Measurements from ENCODE around the gene CCZ1B.
"Not testable (repeated sequence)": the region's sequence is repeated elsewhere in the genome, so short reads cannot be mapped to it uniquely, and the experiment has no call there.

The CCZ1B gene

DNA sequence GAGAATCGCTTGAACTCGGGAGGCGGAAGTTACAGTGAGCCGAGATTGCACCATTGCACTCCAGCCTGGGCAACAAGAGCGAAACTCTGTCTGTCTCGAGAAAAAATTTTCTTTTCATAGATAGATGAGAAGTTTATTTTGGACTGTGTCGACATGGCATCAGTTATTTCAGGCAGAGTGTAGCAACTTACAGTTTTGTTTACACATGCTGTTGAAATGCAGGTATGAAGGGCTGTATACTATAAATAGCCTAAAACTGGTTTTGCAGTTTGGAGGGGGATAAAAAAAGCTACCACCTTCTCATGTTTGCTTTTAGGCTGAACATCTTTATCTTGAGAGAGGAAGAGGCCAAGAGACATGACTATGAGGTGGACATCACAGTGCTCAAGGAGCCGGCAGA lies 28.0 kb downstream of the CCZ1B start:
- not testable (repeated sequence) for H3K4me1 ChIP-seq (ENCODE audit: control insufficient read depth, insufficient read depth, low read length); H3K36me3 ChIP-seq (ENCODE audit: control insufficient read depth in 2 of 2, insufficient read depth in 2 of 2, low read length in 2 of 2); H3K9me3 ChIP-seq (ENCODE audit: control insufficient read depth in 2 of 2, low read length in 2 of 2); H3K27ac ChIP-seq (ENCODE audit: low read length); H3K9ac ChIP-seq (ENCODE audit: low read length in 2 of 2); H3K4me3 ChIP-seq (ENCODE audit: low read length in 2 of 2); H3K27me3 ChIP-seq (ENCODE audit: control insufficient read depth in 1 of 2, insufficient read depth in 2 of 2, low read length in 2 of 2)

DNA sequence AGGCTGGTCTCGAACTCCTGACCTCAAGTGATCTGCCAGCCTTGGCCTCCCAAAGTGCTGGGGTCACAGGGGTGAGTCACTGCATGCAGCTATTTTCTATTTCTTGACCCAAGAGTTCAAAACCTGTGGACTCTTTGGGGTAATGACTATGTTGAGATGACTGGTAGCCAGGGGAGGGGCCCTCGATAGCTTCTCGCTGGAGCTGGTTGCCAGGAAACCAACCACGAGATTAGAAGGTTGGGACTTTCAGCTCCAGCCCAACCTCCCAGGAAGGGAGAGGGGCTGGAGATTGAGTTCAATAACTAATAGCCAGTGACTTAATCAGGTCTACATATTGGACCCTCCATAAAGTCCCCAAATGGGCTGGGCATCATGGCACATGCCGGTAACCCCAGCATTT lies 28.9 kb downstream of the CCZ1B start:
- not testable (repeated sequence) for H3K27ac ChIP-seq (ENCODE audit: low read length); H3K9ac ChIP-seq (ENCODE audit: low read length in 2 of 2); H3K4me1 ChIP-seq (ENCODE audit: control insufficient read depth, insufficient read depth, low read length); H3K9me3 ChIP-seq (ENCODE audit: control insufficient read depth in 2 of 2, low read length in 2 of 2); H3K36me3 ChIP-seq (ENCODE audit: control insufficient read depth in 2 of 2, insufficient read depth in 2 of 2, low read length in 2 of 2); H3K4me3 ChIP-seq (ENCODE audit: low read length in 2 of 2); H3K27me3 ChIP-seq (ENCODE audit: control insufficient read depth in 1 of 2, insufficient read depth in 2 of 2, low read length in 2 of 2)

DNA sequence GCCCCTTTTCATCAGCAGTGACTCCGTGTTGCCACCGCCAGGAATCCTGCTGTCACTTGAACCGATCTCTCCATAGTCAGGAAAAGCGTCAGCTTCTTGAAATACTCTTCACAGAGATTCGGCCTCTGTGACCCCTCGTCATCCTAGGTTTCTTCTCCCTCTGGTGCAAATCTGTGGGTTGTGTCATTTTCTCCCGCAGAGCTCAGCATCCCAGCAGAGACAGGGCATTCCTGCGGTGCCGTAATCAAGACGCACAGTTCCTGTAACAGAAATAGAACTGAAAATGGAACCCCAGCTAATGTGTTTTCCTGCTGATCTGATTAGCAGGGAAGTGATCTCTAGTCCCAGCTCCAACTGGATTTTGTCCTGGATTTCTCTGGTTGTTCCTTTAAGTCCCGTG lies 31.8 kb downstream of the CCZ1B start:
- not testable (repeated sequence) for H3K9me3 ChIP-seq (ENCODE audit: control insufficient read depth in 2 of 2, low read length in 2 of 2); H3K4me1 ChIP-seq (ENCODE audit: control insufficient read depth, insufficient read depth, low read length); H3K27ac ChIP-seq (ENCODE audit: low read length); H3K27me3 ChIP-seq (ENCODE audit: control insufficient read depth in 1 of 2, insufficient read depth in 2 of 2, low read length in 2 of 2); H3K9ac ChIP-seq (ENCODE audit: low read length in 2 of 2); H3K4me3 ChIP-seq (ENCODE audit: low read length in 2 of 2); H3K36me3 ChIP-seq (ENCODE audit: control insufficient read depth in 2 of 2, insufficient read depth in 2 of 2, low read length in 2 of 2)

DNA sequence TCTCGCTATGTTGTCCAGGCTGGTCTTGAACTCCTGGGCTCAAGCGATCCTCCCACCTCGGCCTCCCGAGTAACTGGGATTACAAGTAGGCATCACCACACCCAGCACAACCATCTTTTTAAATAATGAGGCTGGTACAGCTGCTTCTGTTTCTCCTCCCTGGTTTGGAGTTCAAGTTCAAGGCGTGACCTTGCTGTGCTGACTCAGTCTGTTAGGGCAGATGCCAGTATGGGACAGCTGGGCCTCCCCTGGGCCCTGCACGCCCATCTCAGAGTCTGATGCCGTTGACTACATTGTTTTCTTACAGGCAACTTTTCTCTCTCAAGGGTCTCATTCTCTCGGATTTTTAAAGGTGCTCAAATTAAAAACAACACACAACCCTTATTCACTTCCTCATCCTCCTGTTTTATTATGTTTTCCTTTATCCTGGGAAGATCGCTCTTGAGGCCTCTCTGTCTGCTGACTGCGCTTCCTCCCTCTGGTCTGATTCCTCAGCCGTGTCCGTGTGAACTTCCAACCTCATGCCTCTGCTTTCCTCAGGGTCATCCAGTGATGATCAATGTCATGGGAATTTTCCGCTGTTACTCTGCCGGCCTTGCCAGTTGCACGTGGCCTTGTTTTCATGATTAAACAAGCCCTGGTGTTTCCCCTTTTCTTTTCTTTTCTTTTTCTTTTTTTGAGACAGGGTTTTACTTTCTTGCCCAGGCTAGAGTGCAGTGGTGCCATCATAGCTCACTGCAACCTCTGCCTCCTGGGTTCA lies 33.8 kb downstream of the CCZ1B start:
- H3K27ac ChIP-seq (ENCODE audit: low read length); H3K36me3 ChIP-seq (ENCODE audit: control insufficient read depth in 2 of 2, insufficient read depth in 2 of 2, low read length in 2 of 2); H3K4me3 ChIP-seq (ENCODE audit: low read length in 2 of 2); H3K27me3 ChIP-seq (ENCODE audit: control insufficient read depth in 1 of 2, insufficient read depth in 2 of 2, low read length in 2 of 2); H3K9me3 ChIP-seq (ENCODE audit: control insufficient read depth in 2 of 2, low read length in 2 of 2); H3K4me1 ChIP-seq (ENCODE audit: control insufficient read depth, insufficient read depth, low read length); H3K9ac ChIP-seq (ENCODE audit: low read length in 2 of 2): not testable (repeated sequence)

DNA sequence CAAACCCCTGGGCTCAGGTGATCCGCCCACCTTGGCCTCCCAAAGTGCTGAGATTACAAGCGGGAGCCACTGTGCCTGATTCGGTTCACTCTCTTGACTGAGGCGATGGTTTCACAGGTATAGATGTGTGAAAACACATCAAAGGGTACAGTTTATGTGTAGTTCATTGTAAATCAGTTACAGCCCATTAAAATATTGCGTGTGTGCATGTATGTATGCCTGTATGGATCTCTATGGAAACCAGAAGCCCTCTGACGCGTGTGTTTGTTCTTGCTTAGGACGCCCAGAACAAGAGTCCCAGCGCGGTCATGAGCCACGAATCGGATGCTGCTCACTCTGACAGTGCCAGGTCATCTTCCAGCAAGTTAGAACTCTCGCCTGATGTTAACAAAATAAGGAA lies 36.7 kb downstream of the CCZ1B start:
- H3K36me3 ChIP-seq (ENCODE audit: control insufficient read depth in 2 of 2, insufficient read depth in 2 of 2, low read length in 2 of 2); H3K27ac ChIP-seq (ENCODE audit: low read length); H3K9ac ChIP-seq (ENCODE audit: low read length in 2 of 2); H3K9me3 ChIP-seq (ENCODE audit: control insufficient read depth in 2 of 2, low read length in 2 of 2); H3K4me1 ChIP-seq (ENCODE audit: control insufficient read depth, insufficient read depth, low read length); H3K27me3 ChIP-seq (ENCODE audit: control insufficient read depth in 1 of 2, insufficient read depth in 2 of 2, low read length in 2 of 2); H3K4me3 ChIP-seq (ENCODE audit: low read length in 2 of 2): not testable (repeated sequence)

DNA sequence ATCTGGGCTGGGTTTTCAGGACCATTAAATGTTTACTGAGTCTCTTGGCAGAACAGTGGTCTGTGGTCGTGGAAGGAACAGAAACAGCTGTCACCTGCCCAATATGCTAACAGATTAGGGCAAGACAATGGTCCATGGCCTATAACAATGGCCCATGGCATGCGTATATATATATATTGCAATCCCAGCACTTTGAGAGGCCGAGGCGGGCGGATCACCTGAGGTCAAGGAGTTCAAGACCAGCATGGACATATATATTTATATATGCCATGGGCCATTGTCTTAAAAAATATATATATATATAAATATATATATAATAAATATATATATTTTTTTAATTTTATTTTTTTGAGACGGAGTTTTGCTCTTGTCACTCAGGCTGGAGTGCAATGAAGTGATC lies 44.5 kb downstream of the CCZ1B start:
- H3K27me3 ChIP-seq (ENCODE audit: control insufficient read depth in 1 of 2, insufficient read depth in 2 of 2, low read length in 2 of 2); H3K4me1 ChIP-seq (ENCODE audit: control insufficient read depth, insufficient read depth, low read length); H3K4me3 ChIP-seq (ENCODE audit: low read length in 2 of 2); H3K27ac ChIP-seq (ENCODE audit: low read length); H3K36me3 ChIP-seq (ENCODE audit: control insufficient read depth in 2 of 2, insufficient read depth in 2 of 2, low read length in 2 of 2); H3K9ac ChIP-seq (ENCODE audit: low read length in 2 of 2); H3K9me3 ChIP-seq (ENCODE audit: control insufficient read depth in 2 of 2, low read length in 2 of 2): not testable (repeated sequence)

DNA sequence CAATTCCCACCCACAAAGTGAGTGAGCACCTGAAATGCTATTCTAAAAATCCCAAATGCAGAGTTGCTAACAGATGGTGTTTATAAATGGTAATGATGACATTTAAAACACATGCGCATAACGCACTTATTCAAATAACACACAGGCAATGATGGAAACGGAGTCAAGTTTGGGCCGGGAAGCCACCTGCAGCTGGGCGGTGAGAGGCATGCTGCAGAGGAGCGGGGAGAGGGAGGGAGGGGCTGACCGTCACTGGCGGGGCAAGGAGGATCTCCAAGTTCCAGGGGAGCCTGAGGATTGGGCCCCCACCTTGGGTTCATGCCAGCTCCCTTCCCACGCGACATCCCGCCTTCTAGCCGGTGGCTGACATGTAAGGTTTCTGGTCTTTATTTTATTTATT lies 64.9 kb downstream of the CCZ1B start:
- H3K27me3 ChIP-seq (ENCODE audit: control insufficient read depth in 1 of 2, insufficient read depth in 2 of 2, low read length in 2 of 2); H3K27ac ChIP-seq (ENCODE audit: low read length); H3K9ac ChIP-seq (ENCODE audit: low read length in 2 of 2); H3K9me3 ChIP-seq (ENCODE audit: control insufficient read depth in 2 of 2, low read length in 2 of 2); H3K4me3 ChIP-seq (ENCODE audit: low read length in 2 of 2); H3K4me1 ChIP-seq (ENCODE audit: control insufficient read depth, insufficient read depth, low read length); H3K36me3 ChIP-seq (ENCODE audit: control insufficient read depth in 2 of 2, insufficient read depth in 2 of 2, low read length in 2 of 2): not testable (repeated sequence)

DNA sequence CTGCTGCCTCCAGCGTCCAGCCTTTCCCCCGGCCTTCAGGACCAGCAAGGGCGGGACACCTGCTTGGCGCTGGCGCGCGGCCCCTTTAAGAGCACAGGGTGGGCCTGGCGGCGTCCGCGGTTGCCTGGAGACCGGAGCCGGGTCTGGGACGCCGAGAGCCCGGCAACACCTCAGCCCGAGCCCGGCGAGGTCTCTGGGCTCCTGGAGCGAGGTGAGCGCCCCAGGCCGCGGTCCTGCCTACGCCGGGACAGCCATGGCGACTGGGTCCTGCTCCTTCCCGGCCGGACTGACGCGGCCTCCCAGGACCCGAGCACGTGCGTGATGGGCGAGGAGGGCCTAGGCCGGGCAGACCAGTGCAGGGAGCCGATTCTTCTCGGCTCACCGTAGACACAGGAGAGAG lies 72.1 kb downstream of the CCZ1B start, which contains the start of gene RSPH10B2:
TSS of gene RSPH10B2 (plus strand) at position 140 of the 400 bp plus-strand sequence. CDS start 3,575 bp downstream, outside the sequence.
- not testable (repeated sequence) for H3K27me3 ChIP-seq (ENCODE audit: control insufficient read depth in 1 of 2, insufficient read depth in 2 of 2, low read length in 2 of 2); H3K9me3 ChIP-seq (ENCODE audit: control insufficient read depth in 2 of 2, low read length in 2 of 2); H3K36me3 ChIP-seq (ENCODE audit: control insufficient read depth in 2 of 2, insufficient read depth in 2 of 2, low read length in 2 of 2); H3K9ac ChIP-seq (ENCODE audit: low read length in 2 of 2); H3K27ac ChIP-seq (ENCODE audit: low read length); H3K4me3 ChIP-seq (ENCODE audit: low read length in 2 of 2); H3K4me1 ChIP-seq (ENCODE audit: control insufficient read depth, insufficient read depth, low read length)

DNA sequence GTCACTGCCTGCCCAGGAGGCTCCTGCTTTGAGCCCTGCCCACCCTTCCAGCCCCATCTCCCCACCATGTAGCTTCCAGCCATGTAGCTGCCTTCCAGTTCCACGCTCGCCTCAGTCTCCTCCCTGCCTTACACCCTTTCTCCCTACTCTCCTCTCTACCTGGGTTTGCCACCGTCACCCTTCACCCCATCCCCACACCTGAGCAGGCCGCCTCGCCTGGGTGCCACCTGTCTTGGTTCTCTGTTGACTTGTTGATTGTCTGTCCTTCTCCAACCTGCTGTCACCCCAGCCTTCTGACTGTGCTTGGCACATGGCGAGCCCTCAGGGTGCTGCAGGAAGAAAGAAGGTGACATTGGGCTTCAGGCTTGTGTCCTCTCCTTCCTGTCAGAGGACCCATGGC lies 75.9 kb downstream of the CCZ1B start:
- not testable (repeated sequence) for H3K9ac ChIP-seq (ENCODE audit: low read length in 2 of 2); H3K27me3 ChIP-seq (ENCODE audit: control insufficient read depth in 1 of 2, insufficient read depth in 2 of 2, low read length in 2 of 2); H3K4me1 ChIP-seq (ENCODE audit: control insufficient read depth, insufficient read depth, low read length); H3K4me3 ChIP-seq (ENCODE audit: low read length in 2 of 2); H3K27ac ChIP-seq (ENCODE audit: low read length); H3K36me3 ChIP-seq (ENCODE audit: control insufficient read depth in 2 of 2, insufficient read depth in 2 of 2, low read length in 2 of 2); H3K9me3 ChIP-seq (ENCODE audit: control insufficient read depth in 2 of 2, low read length in 2 of 2)

DNA sequence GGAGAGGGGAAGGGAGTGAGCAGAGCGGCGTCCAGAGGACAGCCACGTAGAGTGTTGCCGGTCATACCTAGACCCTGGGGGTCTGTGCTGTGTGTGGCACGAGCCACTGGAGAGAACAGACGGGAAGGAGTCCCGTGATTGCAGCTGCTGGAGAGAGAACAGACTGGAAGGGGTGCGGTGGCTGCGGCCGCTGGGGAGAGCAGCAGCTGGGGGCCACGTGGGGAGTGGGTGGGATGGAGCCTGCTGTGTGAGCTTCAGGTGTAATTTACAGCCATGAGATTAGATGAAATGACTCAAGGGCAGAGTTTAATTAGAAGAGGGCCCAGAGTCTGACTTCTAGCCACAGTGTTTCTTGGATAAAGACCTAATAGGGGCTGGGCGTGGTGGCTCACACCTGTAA lies 76.7 kb downstream of the CCZ1B start:
- H3K27me3 ChIP-seq (ENCODE audit: control insufficient read depth in 1 of 2, insufficient read depth in 2 of 2, low read length in 2 of 2); H3K4me3 ChIP-seq (ENCODE audit: low read length in 2 of 2); H3K36me3 ChIP-seq (ENCODE audit: control insufficient read depth in 2 of 2, insufficient read depth in 2 of 2, low read length in 2 of 2); H3K27ac ChIP-seq (ENCODE audit: low read length); H3K9ac ChIP-seq (ENCODE audit: low read length in 2 of 2); H3K4me1 ChIP-seq (ENCODE audit: control insufficient read depth, insufficient read depth, low read length); H3K9me3 ChIP-seq (ENCODE audit: control insufficient read depth in 2 of 2, low read length in 2 of 2): not testable (repeated sequence)

Data from stomach smooth muscle (tissue), 2 donors.